Frontal cortex (tissue), 4 donors: ENCODE measurements around the gene RHOBTB1. TPM values are rescaled to one million over a fixed set of nuclear protein-coding genes. Genes with fewer than 3 reads are reported as not detected.

Source experiments
- DNase-seq, 2 donors: peaks; one replicate each; pipeline ENCODE4 v3.0.0; 2012; ENCODE audit warnings: low spot score in 2 of 2
- FAIRE-seq: peaks from 2 replicates; lab custom pipeline; 2012; peaks lifted over from hg19 to GRCh38; lab: Jason Lieb, UNC
- total RNA-seq: library from RNA; depleted of rRNA; stranded (reverse); fragments of >200 nt; gene quantifications from one replicate; pipeline ENCODE4 v1.2.3, GENCODE V29; 2014
- donor health status: control.
- donor health status: control.
- donor health status: control.

RHOBTB1 gene
- total RNA-seq, 1 donor from 2014 or later: 30.2 TPM

DNA sequence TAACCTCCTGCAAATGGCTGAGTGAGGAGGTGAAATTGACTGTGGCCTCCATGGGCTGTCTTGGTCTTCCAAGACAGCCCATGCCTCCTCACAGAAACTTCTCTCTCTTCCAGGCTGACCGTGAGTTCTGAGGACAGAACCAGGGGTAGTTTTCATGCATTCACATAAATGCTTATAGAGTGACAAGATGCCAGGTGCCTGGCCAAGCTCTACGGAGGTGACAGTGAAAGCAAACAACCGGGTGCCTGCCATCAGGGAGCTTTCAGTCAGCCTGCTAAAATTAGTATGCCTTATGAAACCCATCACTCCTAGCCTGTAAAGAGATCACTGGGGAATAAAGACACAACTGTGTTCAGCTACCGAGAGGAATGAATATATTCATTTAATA, 919 bp upstream of the RHOBTB1 start:
- DNase-seq (no peak), FAIRE-seq (no peak)

DNA sequence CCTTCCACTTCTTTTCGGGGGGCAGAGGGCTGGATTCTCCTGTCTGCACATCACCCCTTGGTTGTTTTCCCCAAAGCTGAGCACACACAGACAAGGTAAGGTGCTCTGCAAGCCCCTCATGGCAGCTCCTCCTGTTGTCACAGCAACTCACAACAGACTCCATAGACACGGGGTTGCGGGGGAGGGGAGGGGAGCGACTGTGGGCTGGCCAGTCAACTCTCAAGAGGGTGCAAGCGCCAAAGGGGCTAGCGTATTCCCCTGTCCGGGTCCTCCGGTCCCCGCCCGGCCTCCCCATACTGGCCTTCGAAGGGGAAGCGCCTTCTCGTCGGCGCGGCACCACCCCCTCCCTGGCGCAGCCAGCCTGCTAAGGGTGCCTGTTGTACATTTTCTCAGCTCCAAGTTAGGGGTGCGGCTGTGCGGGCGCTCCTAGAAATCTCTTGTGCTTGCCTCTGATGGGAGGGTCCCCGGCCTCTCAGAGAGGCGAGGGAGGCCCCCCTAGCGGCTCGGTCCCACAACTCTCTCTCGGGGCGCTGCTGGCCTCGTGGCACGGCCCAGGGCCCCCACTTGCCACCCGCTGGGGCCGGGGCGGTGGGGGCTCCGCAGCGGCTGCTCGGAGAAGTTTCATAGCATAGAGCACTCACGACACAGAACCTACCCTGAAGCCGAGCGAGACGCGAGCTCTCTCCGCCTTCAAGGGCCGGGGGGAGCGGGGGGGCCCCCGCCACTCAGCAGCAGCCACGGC, 498 bp downstream of the RHOBTB1 start:
- FAIRE-seq: no peak

DNA sequence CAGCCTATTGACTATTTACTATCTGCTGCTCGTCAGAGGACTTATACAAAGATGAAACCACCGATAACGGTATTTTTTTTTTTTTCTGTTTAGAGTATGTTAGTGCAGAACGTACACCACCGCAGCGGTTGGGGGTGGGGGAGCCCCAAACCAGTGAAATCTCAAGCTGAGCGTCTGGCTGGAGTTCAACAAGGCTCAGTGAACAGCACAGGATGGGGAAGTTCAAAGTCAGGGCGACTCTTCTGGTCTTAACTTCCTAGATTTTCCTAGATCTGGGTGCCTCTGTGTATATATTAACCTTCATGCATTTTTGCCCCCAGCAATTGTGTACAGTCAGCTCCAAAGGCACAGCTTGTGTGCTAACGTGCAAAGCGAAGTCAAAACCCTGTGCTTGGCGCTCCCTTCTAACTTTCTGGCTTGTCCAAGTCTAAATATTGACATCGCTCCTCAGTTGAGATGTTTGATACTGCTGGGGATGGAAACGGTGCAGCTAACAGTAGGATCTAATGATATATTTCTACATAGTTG, 1.1 kb downstream of the RHOBTB1 start:
- FAIRE-seq: no peak
- no peak for DNase-seq

More for the DNA sequence above, 498 bp downstream of the RHOBTB1 start:
- DNase-seq: peak; percentile 22 to 43

DNA sequence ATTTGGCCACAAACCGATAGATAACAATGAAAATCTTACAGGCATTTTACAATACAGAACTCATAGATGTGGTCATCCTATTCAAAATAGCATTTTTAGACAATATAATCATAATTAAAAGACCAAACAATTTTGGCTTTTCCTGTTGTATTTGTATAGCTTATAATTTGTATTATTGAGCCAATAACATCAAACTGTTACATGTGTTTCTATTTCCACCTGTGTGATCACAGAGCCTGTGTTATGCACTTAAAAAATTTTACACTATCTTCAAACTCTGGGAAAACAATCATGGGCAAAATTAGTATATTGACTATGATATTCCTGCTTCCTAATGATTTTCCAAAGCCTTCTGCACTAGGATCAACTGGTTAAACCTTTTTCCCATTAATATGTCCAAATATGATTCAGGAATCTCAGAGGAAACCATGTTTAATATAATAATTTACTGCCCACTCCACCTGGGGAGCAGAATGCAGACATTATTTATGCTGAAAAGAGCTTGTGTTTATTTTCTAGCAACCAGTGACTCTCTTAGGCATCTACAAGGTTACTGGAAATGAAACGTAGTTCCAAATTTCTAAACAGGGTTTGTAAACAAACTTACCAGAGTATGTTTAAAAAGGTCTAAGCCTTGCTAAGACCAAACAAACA, 1.7 kb downstream of the RHOBTB1 start:
- no peak for FAIRE-seq
- DNase-seq: no peak

DNA sequence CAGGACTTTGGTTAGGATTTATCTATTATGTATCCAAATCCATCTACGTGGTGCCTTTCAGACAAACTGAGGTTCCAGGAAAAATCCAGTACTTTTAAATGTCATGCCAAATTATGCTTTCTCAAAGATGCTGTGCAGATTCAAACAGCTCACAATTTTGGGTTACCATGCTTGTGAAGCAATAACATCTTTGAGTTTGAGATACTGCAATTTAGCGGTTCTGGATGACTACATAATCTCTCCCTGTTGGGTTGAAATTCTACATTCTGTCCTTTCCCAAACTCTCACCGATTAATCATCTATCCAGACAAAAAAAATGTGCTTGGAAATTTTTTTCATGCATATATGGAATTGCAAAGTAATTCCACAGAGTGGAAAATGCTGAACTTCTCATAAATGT, 3.5 kb downstream of the RHOBTB1 start:
- FAIRE-seq (no peak), DNase-seq (no peak)

DNA sequence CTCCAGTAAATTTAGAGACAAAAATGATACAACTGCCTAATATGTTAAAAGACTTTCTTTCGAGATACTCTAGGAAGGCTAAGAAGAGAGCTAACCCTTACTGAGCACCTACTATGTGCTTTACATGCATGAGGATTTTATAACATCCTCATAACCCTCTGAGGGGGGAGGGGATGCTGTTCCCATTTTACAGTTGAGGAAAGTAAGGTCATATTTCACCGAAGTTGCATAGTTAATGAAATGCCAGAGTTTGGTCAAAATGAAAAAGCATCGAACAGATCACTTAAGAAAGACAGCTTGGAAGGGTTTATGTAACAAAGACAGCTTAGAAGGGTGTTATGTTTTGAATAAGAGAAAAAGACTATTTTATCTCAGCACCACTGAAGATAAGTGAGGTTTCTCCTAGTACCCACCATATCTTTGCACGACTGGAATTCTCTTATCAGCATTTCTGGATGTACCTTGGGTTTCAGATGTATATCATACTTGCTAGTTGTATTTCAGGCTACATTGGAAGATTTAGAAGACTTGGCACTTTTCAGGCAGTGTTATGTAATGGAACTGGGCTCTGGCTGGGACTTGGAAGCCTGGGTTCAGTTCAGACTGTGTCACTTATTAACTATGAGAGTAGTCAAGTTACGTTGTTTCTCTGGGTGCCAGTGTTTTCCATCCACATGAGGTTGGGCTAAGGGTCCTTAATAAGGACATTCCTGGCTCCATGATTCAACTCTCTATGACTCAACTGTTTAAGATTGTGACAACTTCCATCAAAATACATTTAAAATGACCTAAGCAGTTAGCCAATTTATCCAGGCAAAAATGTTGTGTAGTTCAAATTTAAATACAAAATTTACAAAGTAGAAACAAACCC, 6.0 kb downstream of the RHOBTB1 start:
- no peak for DNase-seq
- FAIRE-seq: no peak

DNA sequence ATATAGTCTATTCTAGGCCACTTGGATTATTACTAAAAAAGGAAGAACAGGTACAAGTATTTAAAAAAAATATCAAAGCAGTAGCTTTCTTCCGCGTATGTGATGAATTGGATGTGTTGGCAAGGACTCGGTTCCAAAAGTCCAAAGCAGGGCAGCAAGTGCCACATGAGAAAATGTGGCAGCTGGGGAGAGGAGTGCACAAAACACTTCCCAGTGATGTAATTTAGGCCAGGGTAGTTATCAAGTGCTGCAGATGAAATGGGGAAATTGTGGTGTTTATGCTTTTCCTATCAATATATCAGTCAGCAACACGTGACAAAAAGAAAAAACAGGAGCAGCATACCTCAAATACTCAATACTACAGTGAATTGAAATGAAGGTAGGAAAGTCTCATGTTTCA, 7.0 kb downstream of the RHOBTB1 start:
- DNase-seq (no peak), FAIRE-seq (no peak)

DNA sequence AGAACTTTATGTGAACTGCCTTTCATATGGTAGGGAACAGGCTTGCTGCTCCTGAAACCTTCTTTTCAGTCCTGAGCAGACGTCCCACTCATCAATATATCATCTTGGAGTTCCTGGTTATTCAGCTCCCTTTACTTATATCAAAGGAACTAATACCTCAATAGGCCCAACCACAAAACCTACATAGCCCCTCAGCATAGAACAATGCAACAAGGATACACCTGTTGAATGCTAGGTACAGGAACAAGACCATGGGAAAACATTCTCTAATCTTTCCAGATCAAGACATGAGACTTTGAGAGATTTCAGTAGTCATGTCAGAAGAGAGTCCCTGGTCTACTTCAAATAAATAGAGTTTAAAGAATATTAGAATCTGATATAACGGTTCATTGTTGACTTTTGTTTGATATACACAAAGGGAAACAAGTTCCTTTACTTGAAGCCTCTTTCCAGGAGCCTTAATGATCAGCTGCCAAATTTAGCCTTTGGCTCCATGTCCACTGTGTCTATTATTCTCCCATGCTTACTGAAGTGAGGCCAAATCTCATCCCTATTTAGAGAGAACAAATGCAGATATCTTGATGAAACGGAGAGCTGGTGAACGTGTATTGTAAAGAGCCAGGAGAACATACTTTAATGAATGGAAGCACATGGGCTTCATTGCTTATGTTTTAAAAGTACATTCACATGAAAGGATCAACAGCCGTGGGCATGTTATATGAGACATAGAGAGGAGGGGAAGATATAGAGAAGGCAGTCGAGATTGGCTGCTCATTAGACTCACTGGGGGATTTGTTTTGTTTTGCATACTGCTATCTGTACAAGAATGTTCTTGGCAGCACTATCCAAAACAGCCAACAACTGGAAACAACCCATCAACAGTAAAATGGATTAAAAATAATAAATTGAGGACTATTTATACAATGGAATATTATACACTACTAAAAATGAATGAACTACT, 9.5 kb downstream of the RHOBTB1 start:
- no peak for FAIRE-seq

DNA sequence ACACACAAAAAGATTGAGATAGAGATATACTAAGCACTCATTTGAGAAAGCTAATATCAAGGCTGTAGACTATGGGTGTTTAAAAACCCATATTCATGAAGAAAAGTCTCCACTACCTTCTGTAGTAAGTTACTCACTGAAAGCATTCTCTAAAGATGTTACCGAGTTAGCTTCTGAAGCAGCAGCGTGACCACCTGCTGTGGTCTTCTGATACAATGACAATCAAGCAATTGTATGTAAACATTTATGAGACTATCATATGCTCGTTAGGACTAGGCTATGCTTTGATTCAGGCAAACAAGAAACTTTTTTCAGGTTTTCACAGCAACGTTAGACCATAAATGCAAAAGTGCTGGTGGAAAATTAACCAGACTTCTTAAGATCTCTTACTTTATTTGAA, 11.2 kb downstream of the RHOBTB1 start:
- DNase-seq (no peak), FAIRE-seq (no peak)

More for the DNA sequence above, 9.5 kb downstream of the RHOBTB1 start:
- no peak for DNase-seq

DNA sequence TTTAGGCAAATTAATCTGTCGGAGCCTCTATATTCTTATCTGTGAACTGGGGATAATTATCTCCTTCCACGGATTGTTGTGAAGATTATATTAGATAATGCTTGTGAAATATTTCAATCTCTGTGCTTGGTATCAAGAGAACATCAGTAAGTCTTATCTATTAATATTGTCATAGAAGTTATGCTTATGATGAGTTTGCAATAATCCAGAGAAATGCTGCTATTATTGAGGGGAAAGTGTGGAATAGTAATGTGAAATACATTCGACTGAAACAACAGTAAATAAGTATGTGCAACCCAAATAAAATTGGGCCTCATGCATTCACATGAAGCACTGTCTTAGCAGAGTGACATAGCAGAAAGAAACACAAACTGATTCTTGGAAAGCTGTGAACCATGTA, 13.7 kb downstream of the RHOBTB1 start:
- FAIRE-seq (no peak), DNase-seq (no peak)

DNA sequence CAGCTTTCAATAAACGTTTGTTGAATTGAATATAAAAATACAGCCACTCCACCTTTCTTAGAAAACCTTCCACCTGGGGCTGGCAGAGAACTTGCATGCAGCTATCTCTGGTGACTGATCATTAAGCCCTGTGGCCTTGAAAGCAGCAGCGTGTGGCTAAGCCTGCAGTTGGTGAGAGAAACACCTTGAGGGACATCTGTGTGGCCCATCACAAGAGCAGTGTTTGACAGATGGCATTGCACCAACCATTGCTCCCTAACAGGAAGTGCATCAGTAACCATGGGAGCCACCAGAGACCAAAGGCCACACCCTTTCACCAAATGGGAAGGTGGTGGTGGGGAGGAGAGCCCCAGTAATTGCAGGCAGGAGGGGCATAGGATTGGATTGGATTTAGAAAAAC, 22.4 kb downstream of the RHOBTB1 start:
- no peak for DNase-seq
- no peak for FAIRE-seq

DNA sequence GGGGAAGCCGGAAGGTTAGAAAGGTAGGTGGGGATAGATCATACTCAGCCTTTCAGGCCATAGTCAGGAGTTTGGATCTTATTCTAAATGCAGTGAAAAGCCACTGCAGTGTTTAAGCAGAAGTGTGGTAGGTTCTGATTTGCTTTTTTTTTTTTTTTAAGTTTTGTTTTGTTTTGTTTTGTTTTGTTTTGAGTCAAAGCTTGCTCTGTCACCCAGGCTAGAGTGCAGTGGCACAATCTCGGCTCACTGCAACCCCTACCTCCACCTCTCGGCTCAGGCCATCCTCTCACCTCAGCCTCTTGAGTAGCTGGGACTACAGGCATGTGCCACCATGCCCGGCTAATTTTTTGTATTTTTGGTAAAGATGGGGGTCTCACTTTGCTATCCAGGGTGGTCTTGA, 23.5 kb downstream of the RHOBTB1 start:
- FAIRE-seq (no peak), DNase-seq (no peak)

DNA sequence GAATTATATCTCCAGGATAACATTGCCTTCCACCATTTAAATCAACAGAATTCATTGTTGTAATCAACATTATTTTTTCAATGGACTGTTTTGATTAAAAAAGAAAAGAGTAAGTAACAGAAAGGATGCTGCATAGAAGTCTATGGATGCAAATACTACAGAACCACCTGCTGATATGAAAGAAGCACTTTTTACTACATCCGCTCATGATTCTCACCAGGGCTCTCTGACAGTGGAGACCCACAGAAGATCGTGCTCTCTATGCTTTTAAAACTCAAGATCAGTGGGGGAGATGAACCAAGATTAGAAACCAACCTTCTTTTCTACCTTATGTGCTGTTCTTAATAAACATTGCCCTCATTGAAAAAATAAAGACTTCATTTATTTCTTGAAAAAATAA, 24.4 kb downstream of the RHOBTB1 start:
- FAIRE-seq: no peak

DNA sequence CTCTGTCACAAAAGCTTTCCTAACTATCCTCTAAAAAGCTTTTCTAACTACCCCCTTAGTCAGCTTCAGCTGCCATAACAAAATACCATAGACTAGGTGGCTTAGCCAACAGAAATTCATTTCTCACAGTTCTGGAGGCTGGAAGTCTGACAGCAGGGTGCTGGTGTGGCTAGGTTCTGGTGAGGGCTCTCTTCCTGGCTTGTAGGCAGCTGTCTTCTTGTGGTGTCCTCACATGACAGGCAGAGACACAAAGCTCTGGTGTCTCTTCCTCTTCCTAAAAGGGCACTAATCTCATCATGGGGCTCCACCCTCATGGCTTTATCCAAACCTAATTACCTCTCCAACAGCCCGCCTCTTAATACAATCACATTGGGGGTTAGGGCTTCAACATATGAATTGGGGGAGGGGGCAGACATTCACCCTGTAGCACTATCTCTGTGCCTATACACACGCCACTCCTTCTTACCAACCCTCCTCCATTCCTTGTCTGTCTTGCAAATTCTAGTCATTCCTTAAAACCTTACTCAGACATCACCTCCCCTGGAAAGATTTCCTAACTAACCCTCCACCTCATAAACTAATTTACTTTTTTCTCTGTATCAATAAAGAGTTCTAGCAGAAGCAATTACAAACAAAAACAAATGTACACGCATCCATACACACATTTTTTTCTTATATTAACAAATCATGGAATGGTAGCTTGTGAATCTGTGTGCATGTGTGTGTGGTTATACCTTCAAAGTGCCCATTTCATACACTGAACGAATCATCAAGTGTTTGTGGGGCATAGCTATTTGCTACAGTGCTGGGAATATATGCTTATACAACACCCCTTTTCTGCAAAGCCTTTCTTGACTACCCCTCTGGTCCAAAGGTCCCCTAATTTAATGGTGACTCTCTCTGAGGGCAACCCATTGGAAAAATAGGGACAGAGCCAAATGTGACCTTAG, 26.4 kb downstream of the RHOBTB1 start:
- DNase-seq: no peak
- FAIRE-seq: no peak

More for the DNA sequence above, 24.4 kb downstream of the RHOBTB1 start:
- no peak for DNase-seq

DNA sequence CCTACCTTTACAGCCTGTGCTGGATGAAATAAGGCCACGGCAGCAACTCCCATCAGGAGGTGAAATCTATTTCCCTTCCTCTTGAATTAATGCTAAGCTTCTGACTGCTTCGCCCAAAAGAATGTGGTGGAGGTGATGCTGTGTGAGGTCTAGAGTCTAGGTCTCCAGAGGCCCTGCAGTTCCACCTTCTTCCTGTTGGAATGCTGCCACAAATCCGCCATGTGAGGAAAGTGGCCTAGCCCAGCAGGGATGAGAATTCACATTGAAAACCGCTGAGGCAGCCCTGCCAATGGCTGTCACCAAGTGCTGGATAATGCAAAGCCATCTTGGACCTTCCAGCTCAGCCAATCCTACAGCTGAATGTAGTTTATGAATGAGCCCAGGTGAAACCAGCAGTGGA, 28.0 kb downstream of the RHOBTB1 start:
- FAIRE-seq (no peak), DNase-seq (no peak)

DNA sequence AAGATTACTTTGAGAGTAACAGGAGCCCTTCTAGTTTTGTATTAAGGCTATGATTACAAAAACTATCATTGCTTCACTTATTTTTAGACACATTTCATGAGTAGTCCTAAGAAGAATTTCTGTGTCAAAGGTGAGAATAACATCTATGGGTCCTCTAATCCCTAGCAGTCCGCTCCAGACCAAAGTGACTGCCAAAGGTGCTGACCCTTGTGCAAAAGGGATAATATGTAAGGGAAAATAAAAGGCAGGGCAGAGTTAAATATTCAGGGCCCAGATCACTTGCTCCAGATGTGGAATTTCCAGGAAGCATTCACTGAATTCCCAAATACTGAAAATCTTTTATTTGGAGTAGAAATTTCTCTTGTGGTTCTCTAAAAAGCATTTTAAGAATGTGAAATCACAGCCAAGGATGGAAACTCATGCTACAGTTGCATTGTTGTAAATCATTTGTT, 29.3 kb downstream of the RHOBTB1 start:
- no peak for DNase-seq
- no peak for FAIRE-seq

DNA sequence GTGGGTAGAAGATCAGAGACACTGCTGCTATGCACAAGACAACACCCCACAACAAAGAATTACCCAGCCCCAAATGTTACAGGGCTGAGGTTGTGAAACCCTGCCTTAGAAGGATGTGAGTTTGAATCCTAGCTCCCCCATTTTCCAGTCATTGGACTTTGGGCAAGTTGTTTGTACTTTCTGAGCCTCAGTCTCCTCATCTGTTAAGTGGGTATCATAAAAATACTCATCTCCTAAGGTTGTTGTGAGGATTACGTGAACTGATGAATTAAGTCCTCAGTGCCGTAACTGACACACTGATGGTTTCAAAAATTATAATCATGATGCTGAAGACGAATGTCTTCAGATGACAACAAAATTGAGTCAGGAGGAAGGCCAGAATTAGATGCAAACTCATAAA, 30.3 kb downstream of the RHOBTB1 start:
- no peak for FAIRE-seq
- DNase-seq: no peak

DNA sequence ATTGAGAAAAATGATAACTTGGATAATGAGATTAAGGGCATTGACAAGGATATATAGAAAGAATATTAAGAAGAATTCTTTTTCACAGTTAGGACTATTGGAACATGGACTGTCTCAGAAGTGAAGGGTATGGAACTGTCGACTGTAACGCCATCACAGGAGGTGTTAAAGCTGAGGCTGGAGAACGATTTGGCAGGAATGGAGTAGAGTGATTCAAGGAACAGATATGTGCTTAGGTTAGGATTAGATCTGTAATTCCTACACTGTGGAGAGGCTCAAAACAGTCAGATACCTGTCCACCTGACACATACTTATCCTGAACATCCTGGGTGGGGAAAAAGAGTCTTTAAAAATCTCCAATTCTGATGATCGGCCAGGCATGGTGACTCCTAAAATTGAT, 30.9 kb downstream of the RHOBTB1 start:
- DNase-seq (no peak), FAIRE-seq (no peak)
